Spinal cord (tissue), 10 donors: Measurements from ENCODE around the gene THUMPD3. TPM values are rescaled to one million over a fixed set of nuclear protein-coding genes. Genes with fewer than 3 reads are reported as not detected.

Experiments
- DNase-seq, 6 donors: peaks; one replicate each; pipeline versions ENCODE4 v3.0.0 to v3.0.0-alpha.2; 2013 to 2015; ENCODE audit warnings: low spot score in 6 of 6, low read depth in 4 of 6
- H3K27ac ChIP-seq: one replicate; pipeline ENCODE4 v1.5.1; 2013; ENCODE audit warnings: low read depth, low read length, control low read depth
- H3K27me3 ChIP-seq: one replicate; pipeline ENCODE4 v1.6.1; 2013; ENCODE audit warnings: low read length; ENCODE audit not compliant: control insufficient read depth, insufficient read depth
- H3K36me3 ChIP-seq: one replicate; pipeline ENCODE4 v1.6.1; 2013; ENCODE audit warnings: low read length; ENCODE audit not compliant: control insufficient read depth, insufficient read depth
- H3K4me1 ChIP-seq: one replicate; pipeline ENCODE4 v1.6.1; 2013; ENCODE audit warnings: low read length; ENCODE audit not compliant: control insufficient read depth, insufficient read depth
- H3K4me3 ChIP-seq: one replicate; pipeline ENCODE4 v1.5.1; 2013; ENCODE audit warnings: low read depth, low read length, control low read depth
- H3K9me3 ChIP-seq: one replicate; pipeline ENCODE4 v1.6.1; 2013; ENCODE audit warnings: low read length; ENCODE audit not compliant: control insufficient read depth, insufficient read depth
- WGBS: methylation state at CpG from one replicate; pipeline ENCODE4 v1.1.5; 2013; ENCODE audit warnings: missing lambda C conversion rate; ENCODE audit not compliant: insufficient coverage; 5-methylcytosine and 5-hydroxymethylcytosine counted together
- polyA plus RNA-seq, 2 donors: library from polyadenylated mRNA; unstranded; fragments of 120-200 nt; gene quantifications; one replicate each; pipeline ENCODE4 v1.2.1, GENCODE V29; 2013; ENCODE audit not compliant: insufficient read length in 2 of 2
- total RNA-seq, 2 donors: library from RNA; depleted of rRNA in 1 of 2; stranded (reverse); fragments of 120-200 nt in 1 of 2; fragments of >200 nt in 1 of 2; gene quantifications; one replicate each; pipeline versions ENCODE4 v1.2.3 to v1.2.4, GENCODE V29; 2013 to 2014
- donor health status: healthy.

The THUMPD3 gene
- total and polyA plus RNA-seq, 4 donors: 48.1 to 50.1 (median 48.8) TPM

GRCh38 chr3:9332250-9333030 is 30.4 kb upstream of the THUMPD3 start:
- Histone ChIP-seq H3K4me1 (no peaks in the 10 kb centered on the region), H3K36me3 (no peaks in the 10 kb centered on the region), H3K27ac (no peak overlapping the region), H3K4me3 (no peak overlapping the region), H3K9me3 (no peaks in the 10 kb centered on the region), H3K27me3 (no peaks in the 10 kb centered on the region)
- 62% methylated on average over 3 of the region's 6 CpGs for WGBS
- DNase-seq: peak in 1 of 6 donors; percentile 71

DNA sequence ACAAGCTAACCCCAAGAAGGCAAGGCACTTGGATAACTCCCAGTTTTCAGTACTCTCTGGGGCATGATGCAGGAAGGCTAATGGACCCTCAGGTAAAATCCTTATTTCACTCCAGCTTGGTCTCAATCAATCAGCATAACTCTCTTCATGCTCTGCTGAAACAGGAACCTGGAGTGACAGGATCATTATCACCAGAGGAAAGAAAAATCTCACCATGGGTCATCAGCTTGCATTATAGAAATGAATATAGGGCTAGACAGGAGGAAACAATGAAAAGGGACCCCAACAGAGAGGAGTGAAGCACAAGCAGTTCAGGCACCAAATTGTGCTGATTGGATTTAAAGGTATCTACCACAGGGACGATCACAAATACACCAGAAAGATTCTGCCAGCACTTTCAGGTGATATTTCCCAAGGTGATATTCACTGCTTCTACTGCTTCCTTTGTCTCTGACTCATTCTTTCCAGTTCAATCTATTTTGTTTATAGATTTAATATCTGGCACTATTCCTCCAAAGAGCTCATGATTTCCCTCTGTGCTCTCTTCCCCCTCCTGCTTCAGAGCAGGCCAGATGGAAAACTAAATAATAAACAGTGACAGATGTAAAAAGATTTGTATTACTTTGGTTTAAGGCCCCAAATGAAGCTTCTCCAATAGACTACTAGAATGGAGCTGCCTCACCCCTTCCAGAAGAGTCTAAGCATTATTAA is 22.9 kb upstream of the THUMPD3 start:
- Histone ChIP-seq H3K9me3 (no peaks in the 10 kb centered on the region), H3K27ac (no peak overlapping the region), H3K36me3 (no peaks in the 10 kb centered on the region), H3K4me3 (no peak overlapping the region), H3K4me1 (no peaks in the 10 kb centered on the region), H3K27me3 (no peaks in the 10 kb centered on the region)
- no CpG with 5 or more reads among the region's 1 CpG for WGBS
- peak in 1 of 6 donors; percentile 85 for DNase-seq

DNA sequence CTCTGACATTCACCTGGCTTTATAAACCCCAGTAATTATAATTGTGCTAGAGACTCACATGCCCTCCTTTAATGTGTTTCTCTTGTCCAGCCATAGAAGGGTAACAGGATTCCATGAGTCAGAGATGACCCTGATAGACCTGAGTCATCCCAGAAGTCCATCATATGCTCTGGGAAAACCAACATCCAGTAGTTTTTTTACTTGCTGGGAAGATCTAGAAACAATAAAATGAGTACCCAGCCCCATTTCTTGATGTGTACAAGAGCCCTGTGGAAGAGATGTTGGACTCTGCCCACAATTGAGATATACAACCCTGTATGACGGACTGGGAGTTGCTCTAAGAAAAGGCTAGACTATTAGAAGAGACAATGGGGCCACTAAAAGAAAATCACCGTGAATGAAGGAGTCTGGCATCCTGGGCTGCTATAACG is 22.4 kb upstream of the THUMPD3 start:
- Histone ChIP-seq H3K4me1 (no peaks in the 10 kb centered on the region), H3K4me3 (no peak overlapping the region), H3K27ac (no peak overlapping the region), H3K9me3 (no peaks in the 10 kb centered on the region), H3K27me3 (no peaks in the 10 kb centered on the region), H3K36me3 (no peaks in the 10 kb centered on the region)
- no peak for DNase-seq
- no CpG with 5 or more reads among the region's 3 CpGs for WGBS

GRCh38 chr3:9342696-9343095 is 20.2 kb upstream of the THUMPD3 start:
- 93% methylated on average over 4 of the region's 4 CpGs for WGBS
- Histone ChIP-seq H3K4me1 (no peaks in the 10 kb centered on the region), H3K4me3 (no peak overlapping the region), H3K36me3 (no peaks in the 10 kb centered on the region), H3K9me3 (no peaks in the 10 kb centered on the region), H3K27me3 (no peaks in the 10 kb centered on the region), H3K27ac (no peak overlapping the region)
- no peak for DNase-seq

DNA sequence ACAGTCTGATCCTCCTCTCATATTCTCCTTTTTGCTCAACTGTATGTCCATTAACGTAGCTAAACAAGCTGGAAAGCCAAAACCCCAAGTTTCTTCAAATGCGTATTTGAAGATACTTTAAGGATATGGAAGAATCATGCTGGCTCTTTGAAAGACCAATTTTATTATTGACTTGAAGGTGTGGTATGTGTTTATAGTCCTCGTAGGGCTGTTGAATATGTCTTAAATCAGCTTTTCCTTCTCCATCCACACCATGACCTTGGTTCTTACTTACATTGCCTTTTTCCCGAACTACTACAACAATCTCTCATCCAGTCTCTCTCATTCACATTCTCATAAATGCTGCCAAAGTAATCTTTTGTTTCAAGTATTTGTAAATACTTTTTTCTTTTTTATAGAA is 19.7 kb upstream of the THUMPD3 start:
- no peak for DNase-seq
- H3K9me3 ChIP-seq: no peaks in the 10 kb centered on the region
- no CpG with 5 or more reads among the region's 4 CpGs for WGBS
- H3K36me3 ChIP-seq: no peaks in the 10 kb centered on the region
- no peaks in the 10 kb centered on the region for H3K4me1 ChIP-seq
- H3K27ac ChIP-seq: no peak overlapping the region
- H3K4me3 ChIP-seq: no peak overlapping the region
- H3K27me3 ChIP-seq: no peaks in the 10 kb centered on the region

- no peak overlapping the region for H3K4me3 ChIP-seq
- peaks cover 3% of the 10 kb centered on the region for H3K36me3 ChIP-seq
- no peaks in the 10 kb centered on the region for H3K4me1 ChIP-seq
- H3K9me3 ChIP-seq: no peaks in the 10 kb centered on the region
- no peak for DNase-seq
- WGBS: 100% methylated on average over 1 of the region's 1 CpG
- no peak overlapping the region for H3K27ac ChIP-seq
- H3K27me3 ChIP-seq: no peaks in the 10 kb centered on the region
These were observed 17.8 kb upstream of the THUMPD3 start for GRCh38 chr3:9345041-9345440.

GRCh38 chr3:9346141-9346540 is 16.7 kb upstream of the THUMPD3 start:
- Histone ChIP-seq H3K27ac (no peak overlapping the region), H3K9me3 (no peaks in the 10 kb centered on the region), H3K4me3 (no peak overlapping the region), H3K27me3 (no peaks in the 10 kb centered on the region), H3K36me3 (peaks cover 3% of the 10 kb centered on the region), H3K4me1 (no peaks in the 10 kb centered on the region)
- 100% methylated on average over 1 of the region's 1 CpG for WGBS
- no peak for DNase-seq

GRCh38 chr3:9347081-9347480 is 15.8 kb upstream of the THUMPD3 start:
- WGBS: 75% methylated on average over 1 of the region's 5 CpGs
- Histone ChIP-seq H3K27ac (no peak overlapping the region), H3K9me3 (no peaks in the 10 kb centered on the region)

DNA sequence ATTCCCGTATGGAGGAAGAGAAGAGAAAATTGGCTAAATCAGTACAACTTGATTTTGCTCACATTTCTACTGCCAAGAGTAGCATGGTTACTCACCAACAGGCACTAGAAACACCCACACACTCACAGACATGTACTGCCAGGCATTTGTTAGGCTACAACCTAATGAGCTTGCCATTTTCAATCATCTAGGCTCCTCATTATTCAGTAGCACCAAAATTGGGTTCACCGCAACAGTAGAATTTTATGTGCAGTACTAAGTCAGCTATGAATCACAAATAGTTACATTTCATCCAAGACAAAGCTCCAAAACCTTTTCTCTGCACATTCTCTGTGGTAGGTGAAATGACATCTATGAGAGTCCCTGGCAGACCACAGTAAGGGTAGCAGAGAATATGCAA is 15.0 kb upstream of the THUMPD3 start:
- H3K4me1 ChIP-seq: no peaks in the 10 kb centered on the region
- no peak overlapping the region for H3K27ac ChIP-seq
- peaks cover 3% of the 10 kb centered on the region for H3K36me3 ChIP-seq
- H3K9me3 ChIP-seq: no peaks in the 10 kb centered on the region
- no peak overlapping the region for H3K4me3 ChIP-seq
- no CpG with 5 or more reads among the region's 2 CpGs for WGBS
- DNase-seq: no peak
- H3K27me3 ChIP-seq: no peaks in the 10 kb centered on the region

More at GRCh38 chr3:9347081-9347480, 15.8 kb upstream of the THUMPD3 start:
- Histone ChIP-seq H3K4me3 (no peak overlapping the region), H3K27me3 (no peaks in the 10 kb centered on the region), H3K4me1 (no peaks in the 10 kb centered on the region), H3K36me3 (peaks cover 3% of the 10 kb centered on the region)
- no peak for DNase-seq
